BLaER1 treated with 17β-estradiol and CSF1 and Interleukin-3, amounts not matched to agents 10 nM and 100 nM (cell line): ENCODE measurements around the gene BLOC1S4.

Experiments used
- H3K27ac ChIP-seq, 11 experiments: shearing (Covaris generic); formaldehyde crosslinking; 2 replicates each; pipeline ENCODE4 v1.8.1; 2022
- H3K27me3 ChIP-seq, 11 experiments: shearing (Covaris generic); formaldehyde crosslinking; 2 replicates each; pipeline ENCODE4 v1.8.1; 2022
- H3K36me3 ChIP-seq, 11 experiments: shearing (Covaris generic); formaldehyde crosslinking; 2 replicates each; pipeline ENCODE4 v1.8.1; 2022
- H3K4me1 ChIP-seq, 10 experiments: shearing (Covaris generic); formaldehyde crosslinking; 2 replicates each; pipeline ENCODE4 v1.8.1; 2022
- H3K4me2 ChIP-seq, 11 experiments: shearing (Covaris generic); formaldehyde crosslinking; 2 replicates each; pipeline ENCODE4 v1.8.1; 2022
- H3K4me3 ChIP-seq, 10 experiments: shearing (Covaris generic); formaldehyde crosslinking; 2 replicates each; pipeline ENCODE4 v1.8.1; 2022
- H3K9ac ChIP-seq, 11 experiments: shearing (Covaris generic); formaldehyde crosslinking; 2 replicates each; pipeline ENCODE4 v1.8.1; 2022
- H3K9me3 ChIP-seq, 11 experiments: shearing (Covaris generic); formaldehyde crosslinking; replicated peaks in 1 of 11; 2 replicates each; pipeline ENCODE4 v1.8.1; 2022
- H4K20me1 ChIP-seq, 11 experiments: shearing (Covaris generic); formaldehyde crosslinking; 2 replicates each; pipeline ENCODE4 v1.8.1; 2022
- Cebpa-rat ChIP-seq, 11 experiments: shearing (Covaris generic); IDR thresholded peaks; 2 replicates each; pipeline ENCODE4 v1.8.1; 2022

The BLOC1S4 gene

GRCh38 chr4:6748286-6748685, 32.3 kb downstream of the BLOC1S4 start:
- no peak overlapping the region for H3K4me3 ChIP-seq
- H3K4me2 ChIP-seq: peak overlapping the region in 3 of 11 experiments; percentile 4 to 24 (median 7); a peak in 2 of 22 replicates
- H3K27ac ChIP-seq: 0 out of 22 replicates have a peak overlapping the region, but pooled peaks of 1 of the 11 experiments have one; percentile 34
- peaks cover 0 to 15% (median 0%) of the 10 kb centered on the region in 11 experiments; a peak in 4 of 22 replicates for H3K9me3 ChIP-seq
- no peak for TF ChIP-seq Cebpa-rat (IDR thresholded peaks at IDR 0.05)
- no peak overlapping the region for H3K9ac ChIP-seq
- H3K4me1 ChIP-seq: peaks cover 48 to 69% (median 59%) of the 10 kb centered on the region in 10 experiments
- H3K36me3 ChIP-seq: no peaks in the 10 kb centered on the region
- H3K27me3 ChIP-seq: no peaks in the 10 kb centered on the region
- H4K20me1 ChIP-seq: no peaks in the 10 kb centered on the region

DNA sequence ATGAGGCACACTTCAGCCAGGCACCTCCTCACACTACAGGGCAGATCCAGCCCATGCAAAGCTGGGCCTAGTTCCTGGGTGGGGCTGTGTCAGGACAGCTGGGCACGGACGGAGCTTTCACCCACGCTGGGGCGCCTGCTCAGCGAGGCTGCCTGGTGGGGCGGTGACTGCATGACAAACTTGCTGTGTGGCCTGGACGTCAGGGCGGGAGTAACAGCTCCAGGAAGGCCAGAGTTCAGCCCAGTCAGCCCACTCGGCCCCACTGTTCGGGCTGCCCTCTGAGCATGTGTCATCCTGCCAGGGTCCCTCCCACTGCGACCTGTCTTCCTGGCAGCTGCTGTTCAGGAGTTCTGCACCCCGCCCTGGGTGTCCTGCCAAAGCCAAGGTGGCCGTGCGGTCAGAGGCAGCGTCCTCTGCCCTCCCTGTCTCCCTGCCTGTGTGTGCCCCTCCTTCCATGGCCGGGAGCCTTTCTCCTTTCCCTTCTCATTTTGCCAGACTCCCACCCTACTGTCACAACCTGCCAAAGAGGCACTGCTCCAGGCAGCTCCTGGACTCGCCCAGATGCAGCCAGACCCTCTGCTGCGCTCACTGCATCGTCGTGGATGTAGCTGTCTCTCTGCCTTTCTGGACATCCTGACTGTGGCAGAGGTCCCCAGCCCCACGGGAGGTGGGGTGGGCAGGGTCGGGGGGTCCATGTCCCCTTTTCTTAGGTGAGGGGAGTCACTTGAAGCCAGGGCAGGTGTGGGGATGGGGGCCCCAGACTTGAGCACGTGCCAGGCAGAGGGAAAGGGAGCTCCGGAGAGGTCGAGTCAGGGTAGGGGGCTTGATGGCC, 33.6 kb downstream of the BLOC1S4 start:
- Histone ChIP-seq H3K36me3 (no peaks in the 10 kb centered on the region), H3K27ac (peak overlapping the region in 5 of 11 experiments; percentile 9 to 71 (median 22); a peak in 4 of 22 replicates), H3K4me3 (no peak overlapping the region), H3K27me3 (no peaks in the 10 kb centered on the region), H4K20me1 (no peaks in the 10 kb centered on the region), H3K9me3 (peaks cover 0 to 9% (median 0%) of the 10 kb centered on the region in 11 experiments; a peak in 2 of 22 replicates), H3K4me1 (peaks cover 48 to 77% (median 60%) of the 10 kb centered on the region in 10 experiments), H3K4me2 (peak overlapping the region in 7 of 11 experiments; percentile 21 to 85 (median 72); a peak in 11 of 22 replicates), H3K9ac (peak overlapping the region in 4 of 11 experiments; percentile 5 to 40 (median 26); a peak in 5 of 22 replicates)
- TF ChIP-seq Cebpa-rat (IDR thresholded peaks at IDR 0.05): no peak

DNA sequence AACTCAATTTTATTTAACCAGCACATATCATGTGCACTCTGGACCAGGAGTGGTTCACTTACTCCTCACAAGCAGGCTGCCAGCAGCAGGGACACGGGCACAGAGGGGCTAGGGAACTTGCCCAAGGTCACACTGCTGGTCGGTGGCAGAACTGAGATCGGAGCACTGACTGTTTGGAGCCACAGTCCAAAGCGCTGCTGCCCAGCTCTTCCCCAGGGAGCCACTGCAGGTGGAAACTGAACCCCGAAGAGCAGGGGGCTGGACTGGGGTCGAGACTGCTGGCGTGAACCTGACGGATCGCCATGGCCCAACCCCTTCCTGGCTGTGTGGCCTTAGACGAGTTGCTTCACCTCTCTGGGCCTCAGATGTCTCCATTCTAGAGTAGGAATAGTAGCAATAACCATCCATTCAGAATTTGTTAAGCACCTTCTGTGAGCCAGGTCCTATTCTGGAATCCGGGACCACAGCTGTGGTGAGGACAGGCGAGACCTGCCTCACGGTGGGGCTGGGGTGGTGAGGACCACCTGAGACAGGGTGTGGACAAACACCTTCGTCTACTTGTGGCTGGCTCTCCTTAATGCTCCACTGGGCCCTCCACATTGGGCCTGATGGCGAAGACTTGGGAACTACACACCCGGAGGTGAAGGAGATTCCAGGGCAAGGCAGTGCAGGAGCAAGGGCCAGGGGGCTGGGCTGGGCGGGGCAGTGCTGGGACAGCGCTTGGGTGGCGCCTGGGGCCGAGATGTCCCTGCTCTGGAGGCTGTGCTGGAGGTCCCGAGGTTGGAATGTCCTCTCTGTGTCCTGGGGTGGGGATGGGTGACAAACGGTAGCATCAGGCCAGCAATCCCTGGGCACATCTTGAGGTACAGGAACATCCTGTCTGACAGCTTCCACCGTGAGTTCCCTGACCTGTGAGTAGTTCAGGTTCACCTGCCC, 34.6 kb downstream of the BLOC1S4 start:
- H3K4me2 ChIP-seq: peak overlapping the region; percentile 69 to 98 (median 82)
- H3K27ac ChIP-seq: peak overlapping the region in 9 of 11 experiments; percentile 33 to 73 (median 64); a peak in 12 of 22 replicates
- H4K20me1 ChIP-seq: no peaks in the 10 kb centered on the region
- no peaks in the 10 kb centered on the region for H3K36me3 ChIP-seq
- H3K27me3 ChIP-seq: no peaks in the 10 kb centered on the region
- peak overlapping the region in 7 of 11 experiments; percentile 19 to 70 (median 56); a peak in 5 of 22 replicates for H3K9ac ChIP-seq
- TF ChIP-seq Cebpa-rat (IDR thresholded peaks at IDR 0.05): no peak
- peaks cover 48 to 77% (median 60%) of the 10 kb centered on the region in 10 experiments for H3K4me1 ChIP-seq
- H3K9me3 ChIP-seq: 0 out of 22 replicates have a peak, but pooled peaks cover 0 to 3% (median 0%) of the 10 kb centered on the region in 11 experiments
- no peak overlapping the region for H3K4me3 ChIP-seq

- no peak for TF ChIP-seq Cebpa-rat (IDR thresholded peaks at IDR 0.05)
- Histone ChIP-seq H3K36me3 (no peaks in the 10 kb centered on the region), H3K4me2 (peak overlapping the region; percentile 69 to 98 (median 82)), H3K27ac (peak overlapping the region; percentile 22 to 73 (median 64); a peak in 19 of 22 replicates), H3K9ac (peak overlapping the region in 8 of 11 experiments; percentile 19 to 70 (median 57); a peak in 15 of 22 replicates), H3K4me3 (peak overlapping the region in 6 of 10 experiments; percentile 8 to 45 (median 40); a peak in 7 of 20 replicates), H3K9me3 (0 out of 22 replicates have a peak, but pooled peaks cover 0 to 3% (median 0%) of the 10 kb centered on the region in 11 experiments), H3K27me3 (no peaks in the 10 kb centered on the region), H3K4me1 (peaks cover 39 to 72% (median 53%) of the 10 kb centered on the region in 10 experiments), H4K20me1 (no peaks in the 10 kb centered on the region)
Observed at GRCh38 chr4:6751611-6752485, 35.9 kb downstream of the BLOC1S4 start.

GRCh38 chr4:6752486-6752829, 36.5 kb downstream of the BLOC1S4 start:
- peak overlapping the region; percentile 69 to 98 (median 82) for H3K4me2 ChIP-seq
- peak overlapping the region in 9 of 11 experiments; percentile 22 to 73 (median 64); a peak in 16 of 22 replicates for H3K27ac ChIP-seq
- 0 out of 22 replicates have a peak, but pooled peaks cover 0 to 3% (median 0%) of the 10 kb centered on the region in 11 experiments for H3K9me3 ChIP-seq
- peaks cover 33 to 65% (median 47%) of the 10 kb centered on the region in 10 experiments for H3K4me1 ChIP-seq
- no peaks in the 10 kb centered on the region for H3K27me3 ChIP-seq
- H3K9ac ChIP-seq: peak overlapping the region in 2 of 11 experiments; percentile 9 to 27; a peak in 2 of 22 replicates
- no peaks in the 10 kb centered on the region for H3K36me3 ChIP-seq
- no peak for TF ChIP-seq Cebpa-rat (IDR thresholded peaks at IDR 0.05)
- no peak overlapping the region for H3K4me3 ChIP-seq
- H4K20me1 ChIP-seq: no peaks in the 10 kb centered on the region

GRCh38 chr4:6753103-6753560, 37.2 kb downstream of the BLOC1S4 start:
- no peak overlapping the region for H3K4me3 ChIP-seq
- H3K27me3 ChIP-seq: no peaks in the 10 kb centered on the region
- H3K36me3 ChIP-seq: no peaks in the 10 kb centered on the region
- no peaks in the 10 kb centered on the region for H4K20me1 ChIP-seq
- no peak overlapping the region for H3K9ac ChIP-seq
- H3K4me1 ChIP-seq: peaks cover 29 to 59% (median 43%) of the 10 kb centered on the region in 10 experiments
- peak overlapping the region in 6 of 11 experiments; percentile 22 to 71 (median 63); a peak in 10 of 22 replicates for H3K27ac ChIP-seq
- TF ChIP-seq Cebpa-rat (IDR thresholded peaks at IDR 0.05): no peak
- peak overlapping the region in 6 of 11 experiments; percentile 70 to 87 (median 80); a peak in 10 of 22 replicates for H3K4me2 ChIP-seq
- 0 out of 22 replicates have a peak, but pooled peaks cover 0 to 3% (median 0%) of the 10 kb centered on the region in 11 experiments for H3K9me3 ChIP-seq

- Histone ChIP-seq H3K4me2 (no peak overlapping the region), H3K27me3 (no peaks in the 10 kb centered on the region), H3K9ac (no peak overlapping the region), H3K4me1 (peaks cover 29 to 51% (median 41%) of the 10 kb centered on the region in 10 experiments), H3K4me3 (no peak overlapping the region), H3K36me3 (no peaks in the 10 kb centered on the region), H4K20me1 (no peaks in the 10 kb centered on the region), H3K9me3 (0 out of 22 replicates have a peak, but pooled peaks cover 0 to 3% (median 0%) of the 10 kb centered on the region in 11 experiments), H3K27ac (no peak overlapping the region)
- TF ChIP-seq Cebpa-rat (IDR thresholded peaks at IDR 0.05): no peak
Observed at GRCh38 chr4:6753891-6754290, 37.9 kb downstream of the BLOC1S4 start.
